Ishikawa (cell line): ENCODE measurements around the gene MRPL11.

ENCODE experiments used
- CEBPB ChIP-seq: IDR thresholded peaks from 2 replicates; pipeline ENCODE4 v1.6.1; 2012
- EP300 ChIP-seq: IDR thresholded peaks from 2 replicates; pipeline ENCODE4 v1.6.1; 2012; ENCODE audit warnings: borderline replicate concordance
- MAX ChIP-seq: IDR thresholded peaks from 2 replicates; pipeline ENCODE4 v1.6.1; 2012

GRCh38 chr11:66472054-66472453 lies 33.4 kb upstream of the MRPL11 start:
- no peak for TF ChIP-seq CEBPB
- TF ChIP-seq EP300, result no peak
- no peak for TF ChIP-seq MAX
